Esophagus muscularis mucosa (tissue), 4 donors: ENCODE measurements around the gene TOX2.

Experiments
- EP300 ChIP-seq: sonication (generic); formaldehyde crosslinking; IDR thresholded peaks from one replicate; pipeline ENCODE4 v1.6.1; 2017; ENCODE audit warnings: antibody characterized with exemption
- POLR2A ChIP-seq: fragments of 450-650 bp; IDR thresholded peaks from one replicate; pipeline ENCODE4 v1.6.1; 2017; ENCODE audit warnings: antibody characterized with exemption, moderate library complexity, mild to moderate bottlenecking, low read depth
- POLR2AphosphoS5 ChIP-seq, 2 donors: sonication (generic); formaldehyde crosslinking; IDR thresholded peaks; one replicate each; pipeline ENCODE4 v1.6.1; 2017; ENCODE audit warnings: antibody characterized with exemption in 2 of 2
- TF ChIP-seq, protein P1 (sequence below), 3 experiments: fragments of 200-600 bp in 2 of 3; fragments of 450-650 bp in 1 of 3; sonication (generic) in 2 of 3; IDR thresholded peaks; one replicate each; pipeline ENCODE4 v1.5.1; 2017 to 2019; ENCODE audit warnings: antibody characterized with exemption in 3 of 3, mild to moderate bottlenecking in 2 of 3, moderate library complexity in 1 of 3

DNA sequence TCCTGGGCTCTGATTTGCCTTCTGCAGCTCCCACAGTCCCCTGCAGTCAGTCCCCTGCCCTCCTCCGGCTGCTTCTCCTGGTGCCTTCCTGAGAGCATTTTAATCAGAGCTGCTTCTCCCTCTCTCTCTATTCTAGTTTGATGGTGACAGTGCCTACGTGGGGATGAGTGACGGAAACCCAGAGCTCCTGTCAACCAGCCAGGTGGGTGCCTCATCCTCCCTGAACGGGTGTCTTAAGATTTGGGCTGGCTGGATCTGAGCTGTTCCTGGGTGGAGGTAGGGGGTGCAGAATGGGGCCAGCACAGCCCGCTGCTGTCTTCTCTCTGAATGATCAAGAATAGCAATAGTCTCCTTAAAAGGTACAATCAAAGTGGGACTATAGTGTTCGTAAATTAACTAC lies 58.6 kb downstream of the TOX2 start:
- TF ChIP-seq, protein P1, sequence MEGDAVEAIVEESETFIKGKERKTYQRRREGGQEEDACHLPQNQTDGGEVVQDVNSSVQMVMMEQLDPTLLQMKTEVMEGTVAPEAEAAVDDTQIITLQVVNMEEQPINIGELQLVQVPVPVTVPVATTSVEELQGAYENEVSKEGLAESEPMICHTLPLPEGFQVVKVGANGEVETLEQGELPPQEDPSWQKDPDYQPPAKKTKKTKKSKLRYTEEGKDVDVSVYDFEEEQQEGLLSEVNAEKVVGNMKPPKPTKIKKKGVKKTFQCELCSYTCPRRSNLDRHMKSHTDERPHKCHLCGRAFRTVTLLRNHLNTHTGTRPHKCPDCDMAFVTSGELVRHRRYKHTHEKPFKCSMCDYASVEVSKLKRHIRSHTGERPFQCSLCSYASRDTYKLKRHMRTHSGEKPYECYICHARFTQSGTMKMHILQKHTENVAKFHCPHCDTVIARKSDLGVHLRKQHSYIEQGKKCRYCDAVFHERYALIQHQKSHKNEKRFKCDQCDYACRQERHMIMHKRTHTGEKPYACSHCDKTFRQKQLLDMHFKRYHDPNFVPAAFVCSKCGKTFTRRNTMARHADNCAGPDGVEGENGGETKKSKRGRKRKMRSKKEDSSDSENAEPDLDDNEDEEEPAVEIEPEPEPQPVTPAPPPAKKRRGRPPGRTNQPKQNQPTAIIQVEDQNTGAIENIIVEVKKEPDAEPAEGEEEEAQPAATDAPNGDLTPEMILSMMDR (IDR thresholded peaks at IDR 0.05) = no peak
- TF ChIP-seq EP300 (no peak), POLR2A (no peak), POLR2AphosphoS5 (IDR thresholded peaks at IDR 0.05) (no peak)
